ENCODE data around the gene KPNA1. TPM values are rescaled to one million over a fixed set of nuclear protein-coding genes. Genes with fewer than 3 reads are reported as not detected.

The KPNA1 gene
- total and polyA plus RNA-seq, 2 of the 13 experiments (the other 11 are each of a cell fraction or from before 2014, with no cell fraction given), result 15.4 to 30.0 TPM

DNA sequence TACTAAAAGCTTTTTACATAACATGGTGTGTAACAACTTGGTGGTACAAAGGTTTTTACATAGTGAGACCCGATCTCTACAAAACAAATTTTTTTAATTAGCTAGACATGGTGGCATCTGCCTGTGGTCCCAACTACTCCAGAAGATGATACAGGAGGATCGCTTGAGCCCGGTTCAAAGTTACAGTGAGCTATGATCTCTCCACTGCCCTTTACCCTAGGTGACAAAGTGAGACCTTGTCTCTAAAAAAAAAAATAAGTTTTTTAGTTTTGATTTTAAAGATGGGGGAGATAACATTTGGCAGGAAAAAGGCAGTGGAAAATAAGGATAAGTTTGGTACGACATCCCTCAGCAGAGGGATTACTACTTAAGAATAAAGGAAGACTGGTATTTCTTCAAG is 124.8 kb downstream of the KPNA1 start (continued):
- TF ChIP-seq, protein P1, sequence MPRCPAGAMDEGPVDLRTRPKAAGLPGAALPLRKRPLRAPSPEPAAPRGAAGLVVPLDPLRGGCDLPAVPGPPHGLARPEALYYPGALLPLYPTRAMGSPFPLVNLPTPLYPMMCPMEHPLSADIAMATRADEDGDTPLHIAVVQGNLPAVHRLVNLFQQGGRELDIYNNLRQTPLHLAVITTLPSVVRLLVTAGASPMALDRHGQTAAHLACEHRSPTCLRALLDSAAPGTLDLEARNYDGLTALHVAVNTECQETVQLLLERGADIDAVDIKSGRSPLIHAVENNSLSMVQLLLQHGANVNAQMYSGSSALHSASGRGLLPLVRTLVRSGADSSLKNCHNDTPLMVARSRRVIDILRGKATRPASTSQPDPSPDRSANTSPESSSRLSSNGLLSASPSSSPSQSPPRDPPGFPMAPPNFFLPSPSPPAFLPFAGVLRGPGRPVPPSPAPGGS (CRISPR knock-in tag; IDR thresholded peaks at IDR 0.05), result no peak
- TF ChIP-seq, protein P2, sequence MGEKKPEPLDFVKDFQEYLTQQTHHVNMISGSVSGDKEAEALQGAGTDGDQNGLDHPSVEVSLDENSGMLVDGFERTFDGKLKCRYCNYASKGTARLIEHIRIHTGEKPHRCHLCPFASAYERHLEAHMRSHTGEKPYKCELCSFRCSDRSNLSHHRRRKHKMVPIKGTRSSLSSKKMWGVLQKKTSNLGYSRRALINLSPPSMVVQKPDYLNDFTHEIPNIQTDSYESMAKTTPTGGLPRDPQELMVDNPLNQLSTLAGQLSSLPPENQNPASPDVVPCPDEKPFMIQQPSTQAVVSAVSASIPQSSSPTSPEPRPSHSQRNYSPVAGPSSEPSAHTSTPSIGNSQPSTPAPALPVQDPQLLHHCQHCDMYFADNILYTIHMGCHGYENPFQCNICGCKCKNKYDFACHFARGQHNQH (CRISPR knock-in tag; IDR thresholded peaks at IDR 0.05), result no peak
- TF ChIP-seq, protein P3, sequence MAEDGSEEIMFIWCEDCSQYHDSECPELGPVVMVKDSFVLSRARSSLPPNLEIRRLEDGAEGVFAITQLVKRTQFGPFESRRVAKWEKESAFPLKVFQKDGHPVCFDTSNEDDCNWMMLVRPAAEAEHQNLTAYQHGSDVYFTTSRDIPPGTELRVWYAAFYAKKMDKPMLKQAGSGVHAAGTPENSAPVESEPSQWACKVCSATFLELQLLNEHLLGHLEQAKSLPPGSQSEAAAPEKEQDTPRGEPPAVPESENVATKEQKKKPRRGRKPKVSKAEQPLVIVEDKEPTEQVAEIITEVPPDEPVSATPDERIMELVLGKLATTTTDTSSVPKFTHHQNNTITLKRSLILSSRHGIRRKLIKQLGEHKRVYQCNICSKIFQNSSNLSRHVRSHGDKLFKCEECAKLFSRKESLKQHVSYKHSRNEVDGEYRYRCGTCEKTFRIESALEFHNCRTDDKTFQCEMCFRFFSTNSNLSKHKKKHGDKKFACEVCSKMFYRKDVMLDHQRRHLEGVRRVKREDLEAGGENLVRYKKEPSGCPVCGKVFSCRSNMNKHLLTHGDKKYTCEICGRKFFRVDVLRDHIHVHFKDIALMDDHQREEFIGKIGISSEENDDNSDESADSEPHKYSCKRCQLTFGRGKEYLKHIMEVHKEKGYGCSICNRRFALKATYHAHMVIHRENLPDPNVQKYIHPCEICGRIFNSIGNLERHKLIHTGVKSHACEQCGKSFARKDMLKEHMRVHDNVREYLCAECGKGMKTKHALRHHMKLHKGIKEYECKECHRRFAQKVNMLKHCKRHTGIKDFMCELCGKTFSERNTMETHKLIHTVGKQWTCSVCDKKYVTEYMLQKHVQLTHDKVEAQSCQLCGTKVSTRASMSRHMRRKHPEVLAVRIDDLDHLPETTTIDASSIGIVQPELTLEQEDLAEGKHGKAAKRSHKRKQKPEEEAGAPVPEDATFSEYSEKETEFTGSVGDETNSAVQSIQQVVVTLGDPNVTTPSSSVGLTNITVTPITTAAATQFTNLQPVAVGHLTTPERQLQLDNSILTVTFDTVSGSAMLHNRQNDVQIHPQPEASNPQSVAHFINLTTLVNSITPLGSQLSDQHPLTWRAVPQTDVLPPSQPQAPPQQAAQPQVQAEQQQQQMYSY (CRISPR knock-in tag; IDR thresholded peaks at IDR 0.05), result no peak
- no peak for TF ChIP-seq TP53 (CRISPR knock-in tag; conservative IDR thresholded peaks at IDR 0.05)

DNA sequence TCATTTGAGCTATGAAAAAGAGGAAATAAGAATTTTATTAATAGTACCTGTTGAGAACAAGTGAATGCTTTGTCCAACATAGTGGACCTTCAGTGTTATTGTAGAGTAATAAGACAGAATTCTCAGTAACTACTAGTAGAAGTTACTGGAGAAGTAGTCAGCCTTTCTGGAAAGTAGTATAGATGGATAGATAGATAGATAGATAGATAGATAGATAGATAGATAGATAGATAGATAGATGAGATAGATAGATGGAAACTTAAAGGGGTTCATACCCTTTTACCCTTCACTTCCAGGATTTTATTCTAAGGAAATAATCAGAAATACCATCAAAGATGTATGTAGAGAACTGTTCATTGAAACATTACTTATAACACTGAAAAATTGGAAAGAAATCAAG is 125.5 kb downstream of the KPNA1 start:
- Histone ChIP-seq H4K20me1 (ENCODE audit: insufficient read depth, low read length) (0 out of 2 replicates have a peak, but pooled peaks cover 7% of the 10 kb centered on the region), H3K36me3 (replicated peaks in 1 of 2; ENCODE audit: control insufficient read depth in 1 of 2, insufficient read depth in 2 of 2, low read length in 2 of 2) (peaks cover 0 to 9% of the 10 kb centered on the region in 2 experiments; a peak in 2 of 5 replicates), H3K79me2 (ENCODE audit: insufficient read depth, low read length) (peaks cover 91% of the 10 kb centered on the region), H2AFZ (ENCODE audit: low read length) (no peak overlapping the region), H3K4me3 (replicated peaks in 1 of 3; ENCODE audit: insufficient read depth in 1 of 3, low read depth in 2 of 3, low read length in 3 of 3) (no peak overlapping the region), H3K27ac (ENCODE audit: extremely low read length, insufficient read depth, low read length) (no peak overlapping the region), H3K9ac (ENCODE audit: insufficient read depth, low read depth, low read length) (no peak overlapping the region), H3K27me3 (ENCODE audit: control insufficient read depth in 1 of 2, insufficient read depth in 2 of 2, low read length in 2 of 2) (no peaks in the 10 kb centered on the region; a peak in 1 of 5 replicates), H3K4me2 (ENCODE audit: low read depth, low read length) (peak overlapping the region; percentile 25; the same call in 1 of the 2 replicates), H3K9me3 (ENCODE audit: low read length) (no peaks in the 10 kb centered on the region), H3K4me1 (ENCODE audit: insufficient read depth, low read length) (peaks cover 89% of the 10 kb centered on the region)
- FAIRE-seq (no peak), ATAC-seq (no peak), DNase-seq (ENCODE audit: low spot score) (no peak)
- in situ Hi-C loops (cut with HindIII; ENCODE audit: extremely low pct_ligation_motif_present, low pct_unique_long_range_greater_than_20kb) (no loop called here), intact Hi-C loops (cut with micrococcal nuclease; ENCODE audit: unreplicated experiment) (loop anchor here (10.0 kb wide), 1 partner anchor 844 kb away; the partner anchor contains the start of gene POLQ)
- BruUV-seq (replicated peaks), result no TSS peak
- CTCF ChIA-PET (ENCODE audit: low intra/inter-chr PET ratio, low total read pairs), result no interaction called here
- POLR2A ChIA-PET, result no interaction called here
- TF ChIP-seq NFE2L2 (IDR thresholded peaks at IDR 0.05; ENCODE audit: low read length) (no peak), HMGA1 (CRISPR knock-in tag; conservative IDR thresholded peaks at IDR 0.05) (no peak), ZNF598 (CRISPR knock-in tag; IDR thresholded peaks at IDR 0.05; ENCODE audit: borderline replicate concordance) (no peak), ATM (IDR thresholded peaks at IDR 0.05; ENCODE audit: borderline replicate concordance) (no peak), KMT2A (CRISPR knock-in tag; IDR thresholded peaks at IDR 0.05) (no peak), POLR2AphosphoS5 (IDR thresholded peaks at IDR 0.05; ENCODE audit: low read depth, low read length) (no peak), KAT7 (CRISPR knock-in tag; IDR thresholded peaks at IDR 0.05; ENCODE audit: borderline replicate concordance) (no peak)
- TF ChIP-seq, protein P4, sequence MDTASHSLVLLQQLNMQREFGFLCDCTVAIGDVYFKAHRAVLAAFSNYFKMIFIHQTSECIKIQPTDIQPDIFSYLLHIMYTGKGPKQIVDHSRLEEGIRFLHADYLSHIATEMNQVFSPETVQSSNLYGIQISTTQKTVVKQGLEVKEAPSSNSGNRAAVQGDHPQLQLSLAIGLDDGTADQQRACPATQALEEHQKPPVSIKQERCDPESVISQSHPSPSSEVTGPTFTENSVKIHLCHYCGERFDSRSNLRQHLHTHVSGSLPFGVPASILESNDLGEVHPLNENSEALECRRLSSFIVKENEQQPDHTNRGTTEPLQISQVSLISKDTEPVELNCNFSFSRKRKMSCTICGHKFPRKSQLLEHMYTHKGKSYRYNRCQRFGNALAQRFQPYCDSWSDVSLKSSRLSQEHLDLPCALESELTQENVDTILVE (CRISPR knock-in tag; IDR thresholded peaks at IDR 0.05), result no peak

Data from HepG2 (cell line).